T1000 (cell line): Measurements from ENCODE around the gene POMGNT2.

ENCODE experiments used
- DNase-seq: peaks from one replicate; lab custom pipeline; 2025; ENCODE audit warnings: mixed read lengths; lab: John Stamatoyannopoulos, UW

The POMGNT2 gene

DNA sequence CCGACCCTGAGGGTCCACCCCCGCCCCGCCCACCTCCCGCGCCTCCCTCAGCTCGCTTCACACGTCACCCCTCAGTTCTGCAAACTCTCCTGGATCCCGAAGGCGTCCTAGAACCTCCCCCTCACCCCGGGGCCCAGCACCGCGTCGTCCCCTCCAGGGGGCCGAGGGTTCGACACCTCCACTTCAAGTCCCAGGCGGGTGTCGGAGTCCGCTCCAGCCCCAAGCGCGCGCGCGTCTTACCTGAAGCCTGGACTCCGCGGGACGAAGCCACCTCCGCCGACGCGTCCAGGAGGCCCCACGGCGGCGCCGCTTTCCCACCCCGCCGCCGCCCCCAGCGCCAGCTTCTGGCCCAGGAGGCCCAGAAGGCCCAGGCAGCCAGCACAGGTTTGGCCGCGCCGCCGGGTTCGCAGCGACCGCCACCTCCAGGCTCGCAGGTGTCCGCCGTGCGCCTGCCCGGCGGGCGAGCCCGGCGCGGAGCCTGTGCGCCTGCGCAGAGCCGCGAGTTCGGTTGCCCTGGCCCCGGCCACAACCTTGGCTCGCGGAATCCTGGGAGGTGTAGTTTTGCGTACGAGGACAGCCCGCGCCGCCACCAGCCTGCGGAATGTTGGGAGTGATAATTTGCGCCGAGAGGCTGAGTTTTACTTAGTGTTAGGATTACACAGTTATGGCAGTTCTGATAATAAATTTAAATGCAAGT lies at the start of gene POMGNT2:
POMGNT2 (minus strand) TSS at position 484 of the 697 bp plus-strand sequence. CDS start 24,648 bp downstream, outside the sequence.
- DNase-seq, result peak; percentile 84

DNA sequence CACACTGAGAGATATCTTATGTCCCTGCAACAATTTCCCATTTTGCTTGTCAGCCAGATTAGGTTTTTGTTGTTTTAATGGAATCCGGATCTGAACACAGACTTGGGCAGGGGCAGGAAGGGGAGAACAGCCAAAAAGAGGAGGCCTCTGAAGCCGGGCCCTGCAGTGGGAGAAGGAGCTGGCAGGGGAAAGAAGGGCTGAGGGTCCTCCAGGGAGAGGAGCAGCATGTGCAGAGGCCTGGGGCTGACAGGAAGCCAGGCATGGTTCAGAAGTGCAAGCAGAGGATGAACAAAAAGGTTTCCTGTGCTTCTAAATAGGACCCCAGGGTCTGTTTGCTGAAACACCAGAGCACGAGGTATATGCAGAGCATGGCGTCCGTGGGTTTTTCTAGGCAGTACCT lies 49.1 kb upstream of the POMGNT2 start:
- DNase-seq, result no peak

DNA sequence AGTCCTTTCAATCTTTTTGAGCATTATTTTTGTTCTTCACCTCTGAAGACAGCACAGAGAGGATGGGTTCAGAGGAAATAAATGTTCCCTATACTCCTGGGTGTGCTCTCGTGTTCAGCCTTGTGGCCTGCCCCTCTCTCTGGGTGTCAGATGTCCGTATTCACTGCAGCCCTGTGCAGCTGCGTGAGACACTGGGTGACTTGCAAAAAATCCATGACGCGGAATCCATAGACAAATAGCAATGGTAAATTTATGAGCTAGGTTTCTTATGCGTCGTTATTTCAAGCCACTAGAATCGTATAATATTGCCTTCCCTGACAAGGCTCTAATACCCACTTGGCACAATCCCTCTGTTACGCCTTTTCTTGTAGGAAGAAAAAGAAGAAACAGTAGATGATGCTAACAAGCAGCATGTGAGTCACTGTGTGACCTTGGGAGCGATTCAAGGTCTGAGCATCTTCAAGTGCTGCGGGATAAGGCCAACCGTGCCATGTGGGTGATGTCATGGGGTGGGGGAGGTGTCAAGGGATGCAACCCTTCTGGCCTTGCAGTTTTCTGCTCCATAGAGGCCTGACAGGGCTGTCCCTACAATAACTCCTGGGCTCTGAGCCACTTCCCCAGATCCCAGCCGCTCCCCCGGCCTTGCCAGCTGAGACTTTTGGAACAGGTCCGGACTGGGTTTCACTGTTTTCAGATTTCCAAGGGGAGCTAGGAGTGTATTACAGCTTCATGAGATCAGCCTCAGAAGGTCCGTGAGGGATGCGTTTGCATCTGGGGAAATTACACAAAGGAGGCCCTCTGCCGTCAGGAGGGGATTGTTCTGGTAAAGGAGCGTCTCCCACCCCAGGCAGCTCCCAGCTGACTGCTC lies 47.6 kb upstream of the POMGNT2 start:
- DNase-seq, result peak; percentile 43

DNA sequence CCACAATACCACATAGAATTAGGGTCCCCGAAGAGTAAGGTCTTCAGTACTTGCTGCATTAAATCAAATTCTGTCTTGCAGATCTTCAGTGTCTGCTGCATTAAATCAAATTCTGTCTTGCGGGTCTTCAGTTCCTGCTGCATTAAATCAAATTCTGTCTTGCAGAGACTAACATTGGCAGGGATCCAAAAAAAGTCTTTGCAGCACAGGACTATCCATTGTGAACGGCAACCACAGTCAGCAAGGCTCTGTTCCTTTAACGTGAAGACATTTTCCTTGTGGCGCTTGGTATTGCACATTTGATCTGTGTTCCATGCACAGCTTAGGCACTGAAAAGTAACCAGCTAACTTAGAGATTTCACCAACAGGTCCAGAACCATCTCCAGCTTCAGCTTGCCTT lies 46.8 kb upstream of the POMGNT2 start:
- DNase-seq, result no peak

DNA sequence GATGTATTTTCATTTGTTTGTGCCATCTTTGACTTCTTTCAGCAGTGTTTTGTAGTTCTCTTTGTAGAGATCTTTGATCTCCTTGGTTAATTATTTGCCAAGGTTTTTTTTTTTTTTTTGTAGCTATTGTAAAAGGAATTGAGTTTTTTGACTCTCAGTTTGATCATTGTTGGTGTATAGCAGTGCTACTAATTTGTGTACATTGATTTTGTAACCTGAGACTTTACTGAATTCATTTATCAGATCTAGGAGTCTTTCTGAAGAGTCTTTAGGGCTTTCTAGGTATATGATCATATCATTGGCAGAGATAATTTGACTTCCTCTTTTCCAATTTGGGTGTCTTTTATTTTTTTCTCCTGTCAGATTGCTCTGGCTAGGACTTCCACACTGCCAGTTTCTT lies 42.2 kb upstream of the POMGNT2 start:
- DNase-seq, result no peak

DNA sequence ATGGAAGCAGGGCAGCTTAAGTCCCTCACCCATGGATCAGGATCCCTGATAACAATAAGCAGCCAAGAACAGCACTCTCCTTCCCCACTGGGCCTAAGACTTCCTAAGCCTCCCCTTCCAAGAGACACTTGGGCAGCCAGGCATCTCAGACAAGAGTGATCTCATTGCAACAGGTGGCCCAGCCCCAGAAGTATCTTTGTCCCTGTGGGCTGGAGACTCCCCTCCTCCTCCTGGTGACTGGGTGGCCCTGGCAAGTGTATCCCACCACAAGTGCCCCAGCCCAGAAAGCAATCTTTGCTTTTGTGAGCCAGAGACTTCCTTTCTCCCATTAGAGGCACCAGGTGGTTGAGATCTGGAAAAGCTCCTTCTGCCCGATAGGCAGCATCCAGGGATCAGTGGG lies 40.7 kb upstream of the POMGNT2 start:
- DNase-seq, result no peak

DNA sequence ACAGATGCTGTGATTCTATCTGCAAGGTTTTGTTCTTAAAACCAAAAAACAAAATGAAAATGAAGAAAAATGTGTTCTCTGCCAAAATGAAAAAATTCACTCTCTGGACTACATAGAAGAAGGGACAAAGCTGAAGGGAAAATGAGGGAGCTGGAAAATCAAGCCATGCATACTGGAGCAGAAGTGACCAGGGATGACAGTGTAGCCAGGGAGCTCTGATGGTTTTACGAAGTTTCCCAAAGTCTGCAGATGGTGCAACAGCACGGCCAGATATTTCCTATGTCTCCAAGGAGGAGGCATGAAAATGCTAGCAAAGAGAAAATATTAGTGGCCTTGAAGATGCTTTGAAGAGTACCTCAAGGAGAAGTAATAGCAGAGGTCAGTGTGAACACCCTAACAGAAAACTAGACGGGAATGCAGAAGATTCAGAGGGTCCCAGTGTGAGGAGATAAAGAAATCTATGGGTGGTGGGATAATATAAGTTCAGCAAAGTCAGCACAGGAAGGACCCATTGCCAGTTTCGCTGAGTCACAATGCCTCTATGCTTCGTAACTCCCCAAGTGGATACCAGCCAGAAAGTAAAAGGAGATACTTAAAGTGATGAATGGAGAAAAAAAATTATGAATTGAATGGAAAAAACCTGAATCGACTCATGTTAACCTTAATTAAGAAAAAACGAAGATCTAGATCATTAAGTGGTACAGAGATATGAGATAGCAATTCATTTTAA lies 39.0 kb upstream of the POMGNT2 start:
- DNase-seq, result no peak

DNA sequence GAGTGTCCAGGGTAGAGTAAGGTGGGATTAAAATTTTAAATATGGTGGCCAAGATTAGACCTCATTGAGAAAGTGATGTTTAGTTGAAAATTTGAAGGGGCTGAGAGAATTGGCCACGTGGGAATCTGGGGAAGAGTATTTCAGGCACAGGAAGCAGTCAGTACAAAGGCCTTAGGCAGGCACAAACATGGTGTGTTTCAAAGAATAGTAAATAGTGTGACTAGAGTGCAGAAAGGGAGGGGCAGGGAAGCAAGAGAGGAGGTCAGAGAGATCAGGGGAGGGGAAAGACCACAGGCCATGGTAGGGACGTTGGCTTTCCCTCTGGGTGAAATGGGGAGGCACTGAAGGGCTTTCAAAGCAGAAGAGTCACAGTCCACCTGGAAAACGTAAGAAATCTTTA lies 36.6 kb upstream of the POMGNT2 start:
- no peak for DNase-seq

DNA sequence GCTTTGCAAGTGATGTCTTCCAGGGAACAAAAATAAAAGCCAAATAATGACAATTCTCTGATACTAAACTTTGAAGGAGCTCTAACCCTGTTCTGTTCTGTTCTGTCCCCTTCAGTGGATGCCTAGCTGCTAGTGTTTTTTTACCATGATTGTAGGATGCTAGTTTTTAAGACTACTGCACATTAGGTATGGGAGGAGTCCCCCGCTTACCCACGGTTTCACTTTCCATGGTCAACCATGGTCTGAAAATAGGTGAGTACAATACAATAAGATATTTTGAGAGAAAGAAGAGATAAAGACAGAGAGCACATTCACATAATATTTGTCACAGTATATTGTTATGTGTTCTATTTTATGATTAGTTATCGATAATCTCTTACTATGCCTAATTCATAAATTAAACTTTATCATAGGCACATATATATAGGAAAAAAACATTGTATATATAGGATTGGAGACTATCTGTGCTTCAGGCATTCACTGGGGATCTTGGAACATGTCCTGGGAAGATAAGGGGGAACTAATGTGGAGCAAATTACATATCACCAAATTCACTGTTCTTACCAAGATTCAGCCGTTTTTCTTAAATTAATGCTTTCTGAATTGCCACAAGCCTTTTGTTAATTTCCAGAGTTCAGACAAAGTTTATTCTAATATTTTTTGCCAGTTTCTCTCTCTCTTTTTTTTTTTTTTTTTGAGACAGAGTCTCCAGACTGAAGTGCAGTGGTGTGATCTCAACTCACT lies 32.8 kb upstream of the POMGNT2 start:
- DNase-seq, result no peak

DNA sequence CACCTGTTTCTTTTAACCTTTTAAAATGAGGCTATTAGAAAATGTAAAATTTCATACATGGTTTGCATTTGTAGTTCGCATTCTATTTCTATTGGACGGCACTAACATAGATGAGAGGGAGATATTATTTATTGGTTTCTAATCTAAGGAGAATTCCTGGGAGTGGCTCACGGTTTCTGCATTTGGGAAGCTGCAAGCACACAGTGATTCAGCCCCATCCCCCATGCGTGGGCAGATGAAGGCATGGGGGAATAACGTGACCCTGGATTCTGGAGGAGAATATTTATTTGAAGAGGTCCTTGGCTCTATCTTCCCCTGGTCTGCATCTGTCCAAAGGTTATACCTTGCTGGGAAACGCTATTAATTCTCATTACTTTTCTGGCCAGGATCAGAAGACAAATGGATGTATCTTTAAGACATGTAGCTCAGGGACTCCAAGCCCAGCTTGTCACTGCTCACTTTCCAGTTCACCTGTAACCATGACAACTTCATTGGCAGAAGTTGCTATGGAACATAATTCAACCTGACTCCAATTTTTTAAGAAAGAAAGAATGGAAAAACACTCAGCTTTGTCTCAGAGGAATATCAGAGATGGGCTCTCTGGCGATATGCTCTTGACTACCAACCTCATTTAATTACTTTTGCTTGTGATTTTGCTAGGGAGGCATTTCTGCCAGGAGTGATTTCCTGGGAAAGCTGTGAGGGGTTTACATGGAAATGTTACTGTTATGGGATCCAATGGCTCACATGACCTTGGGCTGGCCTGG lies 27.2 kb upstream of the POMGNT2 start:
- no peak for DNase-seq

DNA sequence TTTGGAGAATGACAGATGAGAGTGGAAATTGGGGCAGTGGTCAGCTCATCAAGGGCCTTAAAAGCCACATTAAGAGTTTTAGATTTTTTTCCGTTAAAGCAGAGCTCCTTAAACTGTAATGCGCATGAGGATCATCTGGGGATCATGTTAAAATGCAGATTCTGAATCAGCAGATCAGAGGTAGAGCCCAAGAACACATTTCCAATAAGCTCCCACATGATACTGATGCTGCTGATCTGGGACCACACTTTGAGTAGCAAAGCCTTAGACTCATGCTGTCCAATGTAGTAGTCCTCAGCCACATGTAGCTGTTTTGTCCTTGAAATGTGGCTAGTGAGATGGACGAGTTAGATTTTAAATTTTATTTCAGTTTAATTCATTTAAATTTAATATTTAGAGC lies 26.3 kb upstream of the POMGNT2 start:
- no peak for DNase-seq

DNA sequence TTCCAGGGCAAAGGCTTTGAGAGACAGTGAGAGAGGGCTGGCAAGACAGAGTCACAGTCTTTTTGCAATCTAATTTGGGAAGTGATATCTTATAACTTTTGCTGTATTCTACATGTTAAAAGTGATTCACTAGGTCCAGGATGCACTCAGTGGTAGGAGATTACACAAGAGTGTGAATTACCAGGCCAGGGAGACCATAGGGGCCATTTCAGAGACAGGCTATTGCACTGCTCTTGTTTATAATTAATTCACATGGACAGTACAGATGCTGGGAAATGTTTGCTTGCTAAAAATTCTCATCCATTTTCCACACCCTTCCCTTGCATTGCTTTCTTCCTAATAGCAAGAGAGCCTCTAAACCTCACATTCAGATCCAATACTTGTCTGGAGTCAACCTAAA lies 22.6 kb upstream of the POMGNT2 start:
- DNase-seq, result no peak

DNA sequence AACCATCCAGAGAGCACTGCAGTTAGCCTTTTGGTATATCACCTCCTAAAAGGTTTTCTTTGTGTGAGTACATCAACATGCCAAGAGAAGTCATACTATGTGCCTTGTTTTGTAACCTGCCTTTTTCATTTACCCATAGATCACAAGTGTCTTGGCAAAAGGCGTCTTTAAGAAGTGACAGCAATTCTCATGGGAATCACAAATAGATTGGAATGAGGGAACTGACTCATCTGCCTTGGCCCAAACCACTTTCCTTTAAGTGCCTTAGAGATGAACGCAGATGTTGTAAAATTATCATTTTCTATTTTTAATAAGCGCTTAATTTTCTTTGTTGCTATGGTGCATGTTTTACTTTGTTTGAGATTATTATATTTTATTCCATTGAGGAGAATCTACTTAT lies 20.7 kb upstream of the POMGNT2 start:
- no peak for DNase-seq

DNA sequence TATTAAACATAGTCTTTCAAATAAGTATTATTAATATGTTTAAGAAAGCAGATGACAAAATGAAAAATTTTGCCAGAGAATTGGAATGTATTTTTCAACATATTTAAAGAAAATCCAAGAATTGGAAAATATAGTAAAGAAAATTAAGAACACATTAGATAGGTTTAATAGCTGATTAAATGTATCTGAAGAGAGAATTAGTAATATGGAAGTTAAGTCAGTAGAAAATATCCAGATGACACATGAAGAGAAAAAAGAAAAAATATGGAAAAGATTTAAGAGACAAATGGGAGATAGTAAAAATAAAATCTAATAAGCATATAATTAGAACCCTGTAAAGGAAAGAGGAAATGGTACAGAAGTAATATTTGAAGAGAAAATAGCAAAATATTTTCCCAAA lies 18.0 kb upstream of the POMGNT2 start:
- DNase-seq, result no peak

DNA sequence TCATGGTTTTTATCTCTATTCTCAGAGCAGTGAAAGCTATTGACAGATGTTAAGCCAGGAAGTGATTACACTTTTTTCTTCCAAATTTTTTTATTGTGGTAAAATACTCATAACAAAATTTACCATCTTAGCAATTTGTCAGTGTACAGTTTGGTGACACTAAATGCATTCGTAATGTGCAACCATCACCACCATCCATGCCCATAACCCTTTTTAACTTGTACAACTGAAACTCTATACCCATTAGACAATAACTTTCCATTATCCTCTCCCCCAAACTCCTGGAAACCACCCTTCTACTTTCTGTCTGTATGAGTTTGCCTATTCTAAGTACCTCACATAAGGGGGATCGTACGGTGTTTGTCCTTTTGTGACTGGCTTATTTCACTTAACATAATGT lies 15.1 kb upstream of the POMGNT2 start:
- DNase-seq, result no peak

DNA sequence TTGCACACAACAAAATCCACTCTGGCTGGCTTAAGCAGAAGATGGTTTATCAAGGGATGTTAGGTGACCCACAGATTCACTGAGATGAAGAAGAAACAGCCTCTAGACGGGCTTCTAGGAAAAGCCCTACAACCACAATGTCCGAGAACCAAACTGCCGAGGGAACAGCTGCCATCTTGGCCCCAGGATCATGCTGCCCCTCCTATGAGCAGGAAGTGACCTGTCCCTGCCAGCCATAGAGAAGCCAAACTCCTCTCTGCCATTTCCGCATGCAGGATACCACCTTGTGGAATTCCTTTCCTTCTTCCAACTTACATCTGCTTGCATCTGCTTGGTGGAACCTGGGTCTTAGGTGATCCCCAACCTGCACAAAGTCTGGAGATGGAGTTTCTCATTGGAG lies 11.4 kb upstream of the POMGNT2 start:
- DNase-seq, result no peak

DNA sequence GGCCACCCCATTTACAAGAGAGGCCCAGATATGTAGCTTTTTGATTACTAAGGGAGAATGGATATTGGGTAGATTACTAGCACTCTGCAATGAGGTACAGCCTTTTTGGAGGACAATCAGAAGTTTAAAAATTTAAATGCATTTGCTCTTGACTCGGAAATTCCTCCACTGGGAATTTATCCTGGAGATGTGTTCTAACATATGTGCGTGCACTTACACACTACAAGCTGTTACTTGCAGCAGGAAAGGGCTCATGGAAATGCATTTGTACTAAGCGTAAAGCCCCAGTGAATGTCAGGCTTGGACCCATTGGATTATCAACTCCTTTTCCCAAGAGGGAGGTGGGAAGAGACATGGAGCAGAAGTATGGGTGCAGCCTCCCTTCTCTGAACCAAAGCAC lies 7.8 kb upstream of the POMGNT2 start:
- no peak for DNase-seq

DNA sequence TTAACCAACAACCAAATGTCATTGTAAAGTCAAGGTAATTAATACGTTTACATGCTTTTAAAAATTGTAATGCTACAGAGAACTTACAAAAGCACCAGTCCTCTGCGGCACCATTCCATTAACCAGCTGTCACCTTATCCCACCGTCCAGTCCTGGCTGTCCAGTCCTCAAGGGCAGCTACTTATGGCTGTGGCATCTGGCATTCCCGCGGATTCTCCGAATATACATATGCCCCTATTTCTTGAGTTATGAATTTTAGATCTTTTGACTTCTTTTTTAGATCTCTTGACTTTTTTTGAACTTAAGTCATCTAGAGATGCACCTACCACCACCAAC lies 382 bp upstream of the POMGNT2 start:
- no peak for DNase-seq

DNA sequence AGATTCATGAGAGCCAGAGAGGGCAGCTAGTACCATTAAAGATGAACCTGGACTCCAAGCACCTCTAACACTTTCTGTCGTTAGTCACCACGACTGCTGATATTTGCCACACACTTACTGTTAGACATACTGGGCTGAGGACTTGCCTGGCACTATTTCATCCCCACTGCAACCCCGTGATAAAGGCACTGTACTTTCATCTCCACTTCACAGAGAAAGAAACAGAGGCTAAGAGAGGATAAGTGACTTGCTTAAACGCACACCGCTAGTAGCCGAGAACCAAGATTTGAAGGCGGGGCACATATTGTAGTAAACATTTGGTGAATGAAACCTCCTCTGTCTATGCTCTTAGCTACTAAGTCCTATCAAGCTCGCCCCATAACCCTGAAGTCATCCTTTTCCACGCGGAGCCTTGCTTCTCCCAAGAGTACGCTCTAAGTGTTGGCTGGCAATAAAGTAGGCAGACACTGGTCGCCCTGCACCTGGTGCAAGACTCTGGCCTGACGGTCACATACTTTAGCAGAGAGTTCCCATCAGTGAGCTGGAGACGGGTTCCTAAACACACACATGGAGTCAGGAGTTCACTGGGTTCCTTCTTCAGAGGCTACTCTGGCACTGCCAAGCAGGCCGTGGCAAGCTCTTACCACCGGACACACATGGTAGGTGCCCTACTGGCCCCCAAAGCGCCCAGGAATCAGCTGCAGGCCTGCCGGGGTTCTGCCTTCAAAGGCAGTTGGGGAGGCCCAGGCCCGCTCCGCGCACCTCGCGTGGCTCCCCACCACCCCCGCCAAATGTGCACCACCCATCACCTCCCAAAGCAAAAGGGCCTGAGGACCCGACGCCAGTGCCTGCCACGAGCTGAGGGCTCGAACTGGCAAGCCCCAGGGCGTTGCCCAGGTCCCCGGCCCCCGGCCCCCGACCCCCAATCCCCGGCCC lies 951 bp downstream of the POMGNT2 start:
- no peak for DNase-seq

DNA sequence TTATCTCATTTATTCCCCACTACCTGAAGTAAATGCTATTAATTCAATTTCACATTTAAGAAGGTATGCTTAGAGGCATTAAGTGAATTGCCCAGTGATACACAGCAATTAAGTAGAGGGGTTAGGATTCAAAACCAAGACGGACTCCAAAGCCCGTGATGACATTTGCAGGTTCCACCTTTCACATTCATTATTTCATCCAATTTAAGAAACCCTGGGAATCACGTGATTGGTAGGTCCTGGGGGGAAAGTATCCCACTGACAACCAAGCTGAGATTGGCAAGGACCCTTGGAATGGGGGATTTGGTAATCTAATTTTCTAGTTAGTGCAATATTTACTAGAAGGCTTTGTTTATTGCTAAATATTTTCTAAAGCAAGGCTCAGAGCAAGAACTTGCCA lies 1.8 kb downstream of the POMGNT2 start:
- DNase-seq, result no peak
